Transverse colon (tissue), 4 donors: Measurements from ENCODE around the gene CDKAL1. TPM values are rescaled to one million over a fixed set of nuclear protein-coding genes. Genes with fewer than 3 reads are reported as not detected.
"Not testable (repeated sequence)": the region's sequence is repeated elsewhere in the genome, so short reads cannot be mapped to it uniquely, and the experiment has no call there.

Source experiments
- DNase-seq: peaks from one replicate; pipeline ENCODE4 v3.0.0-alpha.2; 2019
- H3K27ac ChIP-seq, 4 donors: fragments of 200-600 bp; sonication (generic); 2 replicates each; pipeline ENCODE4 v1.5.1; 2016 to 2018; ENCODE audit warnings: inconsistent platforms in 4 of 4
- H3K27me3 ChIP-seq: fragments of 200-600 bp; sonication (generic); 2 replicates; pipeline ENCODE4 v1.5.1; 2017; ENCODE audit warnings: inconsistent platforms
- H3K36me3 ChIP-seq, 4 donors: fragments of 200-600 bp; sonication (generic); 2 replicates each; pipeline ENCODE4 v1.5.1; 2017 to 2019; ENCODE audit warnings: inconsistent platforms in 4 of 4
- H3K4me1 ChIP-seq, 4 donors: fragments of 200-600 bp; sonication (generic); 2 replicates each; pipeline ENCODE4 v1.5.1; 2017 to 2020; ENCODE audit warnings: inconsistent platforms in 4 of 4
- H3K4me3 ChIP-seq, 4 donors: fragments of 200-600 bp; sonication (generic); 1 replicate in 1 of 4; 2 replicates in 3 of 4; pipeline versions ENCODE4 v1.5.1 to v1.6.1; 2017 to 2019; ENCODE audit warnings: inconsistent platforms in 4 of 4
- H3K9me3 ChIP-seq, 2 donors: fragments of 200-600 bp; sonication (generic); 2 replicates each; pipeline ENCODE4 v1.5.1; 2017 to 2019; ENCODE audit warnings: inconsistent platforms in 2 of 2
- CTCF ChIP-seq, 5 experiments: fragments of 200-600 bp in 3 of 5; fragments of 450-650 bp in 2 of 5; sonication (generic) in 3 of 5; IDR thresholded peaks; 1 replicate in 2 of 5; 2 replicates in 3 of 5; pipeline ENCODE4 v1.5.1; 2016 to 2017; ENCODE audit warnings: antibody characterized with exemption in 5 of 5, inconsistent platforms in 3 of 5, mild to moderate bottlenecking in 2 of 5, moderate library complexity in 1 of 5
- EP300 ChIP-seq: sonication (generic); formaldehyde crosslinking; IDR thresholded peaks from one replicate; pipeline ENCODE4 v1.6.1; 2017; ENCODE audit warnings: antibody characterized with exemption, low read depth
- POLR2A ChIP-seq: fragments of 450-650 bp; IDR thresholded peaks from one replicate; pipeline ENCODE4 v1.6.1; 2016; ENCODE audit warnings: antibody characterized with exemption, mild to moderate bottlenecking, moderate library complexity
- POLR2AphosphoS5 ChIP-seq, 3 donors: sonication (generic); formaldehyde crosslinking; IDR thresholded peaks; one replicate each; pipeline ENCODE4 v1.6.1; 2016; ENCODE audit warnings: antibody characterized with exemption in 3 of 3
- WGBS, 2 donors: methylation state at CpG; one replicate each; pipeline ENCODE4 v1.1.5; 2018; ENCODE audit warnings: low coverage in 1 of 2; 5-methylcytosine and 5-hydroxymethylcytosine counted together
- in situ Hi-C, 4 donors: fragments of 200-750 bp; cut with MboI; loops; one replicate each; pipeline versions ENCODE4 v1.15.0 to v1.15.1; 2017; ENCODE audit warnings: low sequenced_read_pairs in 3 of 4, low pct_ligation_motif_present in 1 of 4, low pct_unique_long_range_greater_than_20kb in 1 of 4
- intact Hi-C: fragments of 100-400 bp; cut with DNase I; formaldehyde crosslinking; loops from one replicate; pipeline ENCODE4 v1.15.1; 2023; ENCODE audit warnings: low total_unique reads
- total RNA-seq, 4 donors: library from RNA; depleted of rRNA; stranded (reverse); fragments of >200 nt; gene quantifications; one replicate each; pipeline ENCODE4 v1.1.0, GENCODE V29; 2016

Gene CDKAL1
- total RNA-seq, 4 donors from 2014 or later = 4.8 to 21.7 (median 12.5) TPM

DNA sequence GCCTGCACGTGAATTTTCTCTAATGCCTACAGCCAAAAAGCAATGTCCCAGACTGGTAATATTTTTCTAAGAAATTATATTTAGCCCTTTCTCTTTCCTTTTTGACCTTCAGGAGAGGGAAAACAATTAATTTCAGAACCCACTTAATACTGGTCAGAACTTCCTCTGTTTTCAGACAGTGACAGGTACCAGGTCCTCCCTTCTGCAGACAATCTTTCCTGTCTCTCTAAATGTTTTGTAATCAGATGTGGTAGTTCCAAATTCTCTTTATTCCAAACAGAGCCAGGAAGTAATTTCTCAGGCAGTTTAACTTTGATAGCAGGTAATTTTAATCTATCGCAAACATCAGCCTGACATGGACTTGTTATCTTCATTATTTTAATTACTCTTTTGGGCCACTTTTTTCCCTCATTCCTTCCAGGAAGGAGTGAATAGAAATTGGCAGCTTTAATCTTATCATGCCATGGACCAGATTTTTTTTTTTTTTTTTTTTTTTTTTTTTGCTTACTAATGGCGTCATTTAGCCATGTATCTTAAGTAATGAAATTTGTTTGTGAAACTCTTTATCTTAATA lies 710.7 kb downstream of the CDKAL1 start:
- H3K4me3 ChIP-seq = no peak overlapping the region
- H3K9me3 ChIP-seq = no peaks in the 10 kb centered on the region
- H3K36me3 ChIP-seq = no peaks in the 10 kb centered on the region
- DNase-seq = no peak
- 56 to 57% methylated on average over 2 to 3 of the region's 3 CpGs for WGBS, 2 donors
- TF ChIP-seq POLR2A (no peak), CTCF (IDR thresholded peaks at IDR 0.05) (no peak), POLR2AphosphoS5 (IDR thresholded peaks at IDR 0.05) (no peak), EP300 (no peak)
- H3K27ac ChIP-seq = no peak overlapping the region
- H3K27me3 ChIP-seq = no peaks in the 10 kb centered on the region
- peaks cover 0 to 2% (median 0%) of the 10 kb centered on the region in 4 donors for H3K4me1 ChIP-seq
- in situ Hi-C loops = no loop called here
- intact Hi-C loops = no loop called here

DNA sequence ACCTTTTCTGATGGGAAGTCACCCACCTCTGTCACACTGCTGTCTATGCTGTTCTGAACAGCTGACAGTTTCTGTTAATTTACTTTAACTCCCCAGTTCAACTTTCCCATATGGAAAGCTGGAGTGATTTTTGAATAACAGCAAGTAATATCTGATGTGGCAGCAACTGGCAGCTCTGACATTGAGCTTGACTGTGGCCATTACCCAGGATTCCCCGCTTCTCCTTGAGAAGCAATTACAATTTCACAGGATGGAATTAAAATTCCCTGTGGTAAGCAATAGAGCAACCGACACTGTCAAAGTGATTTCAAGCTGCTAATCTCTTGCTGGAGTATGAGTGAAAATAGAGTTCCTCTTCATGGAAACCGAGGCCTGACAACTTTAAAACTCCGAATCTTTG lies 711.2 kb downstream of the CDKAL1 start:
- Histone ChIP-seq H3K36me3 (no peaks in the 10 kb centered on the region), H3K4me3 (no peak overlapping the region), H3K9me3 (no peaks in the 10 kb centered on the region), H3K27ac (no peak overlapping the region), H3K4me1 (peaks cover 0 to 2% (median 0%) of the 10 kb centered on the region in 4 donors), H3K27me3 (no peaks in the 10 kb centered on the region)
- intact Hi-C loops = no loop called here
- in situ Hi-C loops = no loop called here
- TF ChIP-seq POLR2AphosphoS5 (IDR thresholded peaks at IDR 0.05) = no peak
- TF ChIP-seq POLR2A = no peak
- no peak for TF ChIP-seq CTCF (IDR thresholded peaks at IDR 0.05)
- TF ChIP-seq EP300 = no peak
- no peak for DNase-seq
- 95% methylated on average over 4 of the region's 4 CpGs for WGBS, 2 donors

DNA sequence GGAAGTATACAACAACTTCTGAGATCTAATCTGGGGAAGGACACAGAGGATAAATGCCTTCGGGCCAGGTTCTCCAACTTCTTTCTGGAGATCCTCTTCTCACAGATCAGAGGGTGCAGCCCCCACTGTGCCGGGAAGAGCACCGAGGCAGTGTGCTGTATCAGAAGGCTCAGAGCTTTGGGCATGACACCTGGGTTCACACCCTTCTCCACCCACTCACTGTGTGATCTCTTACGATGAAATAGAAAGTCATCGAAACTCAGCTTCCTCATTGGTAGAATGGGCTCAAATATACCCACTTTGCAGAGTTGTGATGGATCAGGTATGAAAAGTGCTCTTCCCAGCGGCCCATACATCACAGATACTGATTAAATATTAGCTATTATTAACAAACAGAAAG lies 711.8 kb downstream of the CDKAL1 start:
- 87% methylated on average over 6 of the region's 6 CpGs; no CpG with 5 or more reads in 1 of the 2 donors for WGBS, 2 donors
- Histone ChIP-seq H3K4me3 (no peak overlapping the region), H3K9me3 (no peaks in the 10 kb centered on the region), H3K36me3 (no peaks in the 10 kb centered on the region), H3K27ac (no peak overlapping the region), H3K27me3 (no peaks in the 10 kb centered on the region), H3K4me1 (peaks cover 0 to 2% (median 0%) of the 10 kb centered on the region in 4 donors)
- DNase-seq = no peak
- no peak for TF ChIP-seq POLR2A
- TF ChIP-seq POLR2AphosphoS5 (IDR thresholded peaks at IDR 0.05) = no peak
- TF ChIP-seq EP300 = no peak
- no peak for TF ChIP-seq CTCF (IDR thresholded peaks at IDR 0.05)
- intact Hi-C loops (no loop called here), in situ Hi-C loops (no loop called here)

- H3K4me3 ChIP-seq, H3K27me3 ChIP-seq, H3K4me1 ChIP-seq, intact Hi-C loops, H3K9me3 ChIP-seq, H3K36me3 ChIP-seq, H3K27ac ChIP-seq, in situ Hi-C loops, DNase-seq: not testable (repeated sequence)
Observed at GRCh38 chr6:21254460-21254859, 720.2 kb downstream of the CDKAL1 start.

DNA sequence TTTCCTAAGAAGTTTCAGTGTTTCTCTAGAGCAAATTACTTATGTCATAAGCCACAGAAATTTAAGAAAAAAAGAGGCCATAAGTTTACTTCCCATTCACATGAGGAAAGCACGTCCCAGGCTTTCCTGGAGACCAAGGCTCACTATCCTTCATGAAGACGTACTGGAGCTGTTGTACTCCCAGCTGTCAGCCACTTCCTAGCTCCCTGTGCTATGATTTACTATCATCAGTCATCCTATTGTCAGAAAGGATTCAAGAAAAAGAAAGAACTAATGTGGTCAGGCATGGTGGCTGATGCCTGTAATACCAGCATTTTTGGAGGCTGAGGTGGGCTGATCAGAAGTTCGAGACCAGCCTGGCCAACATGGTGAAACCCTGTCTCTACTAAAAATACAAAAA lies 721.9 kb downstream of the CDKAL1 start:
- intact Hi-C loops (no loop called here), in situ Hi-C loops (no loop called here)
- DNase-seq = no peak
- H3K9me3 ChIP-seq = no peaks in the 10 kb centered on the region
- H3K27ac ChIP-seq = no peak overlapping the region
- no peaks in the 10 kb centered on the region for H3K36me3 ChIP-seq
- no peaks in the 10 kb centered on the region for H3K27me3 ChIP-seq
- WGBS, 2 donors = 86 to 100% methylated on average over 3 of the region's 3 CpGs
- no peak overlapping the region for H3K4me3 ChIP-seq
- TF ChIP-seq EP300 = no peak
- TF ChIP-seq CTCF (IDR thresholded peaks at IDR 0.05) = no peak
- no peak for TF ChIP-seq POLR2A
- TF ChIP-seq POLR2AphosphoS5 (IDR thresholded peaks at IDR 0.05) = no peak
- no peaks in the 10 kb centered on the region for H3K4me1 ChIP-seq
